PC-3 (cell line): Measurements from ENCODE around the gene ATE1.

Experiments
- CTCF ChIP-seq: fragments of 300-600 bp; sonication (generic); conservative IDR thresholded peaks from 2 replicates; pipeline ENCODE4 v1.5.1; 2017; ENCODE audit warnings: antibody characterized with exemption, low read depth, mild to moderate bottlenecking, low read length
- EZH2 ChIP-seq: fragments of 300-600 bp; sonication (generic); IDR thresholded peaks from one replicate; pipeline ENCODE4 v1.6.1; 2017; ENCODE audit warnings: antibody characterized with exemption, mild to moderate bottlenecking, low read length; ENCODE audit not compliant: unreplicated experiment
- EZH2phosphoT487 ChIP-seq: fragments of 300-600 bp; sonication (generic); IDR thresholded peaks from 2 replicates; pipeline ENCODE4 v1.6.1; 2018; ENCODE audit warnings: mild to moderate bottlenecking, antibody characterized with exemption, low read length, borderline replicate concordance

- no peak for TF ChIP-seq EZH2
- TF ChIP-seq CTCF = no peak
- TF ChIP-seq EZH2phosphoT487 = no peak
These were observed 211.9 kb downstream of the ATE1 start for GRCh38 chr10:121715969-121716368.
